Mesenchymal stem cell (in vitro differentiated cells and primary cell): ENCODE data around the gene RIPPLY2.

ENCODE experiments used
- DNase-seq: peaks from one replicate; pipeline ENCODE4 v3.0.0-alpha.2; 2013
- H2AFZ ChIP-seq: one replicate; pipeline ENCODE4 v1.6.1; 2013; ENCODE audit warnings: low read depth, mild to moderate bottlenecking, control low read depth, inconsistent platforms, low read length, moderate library complexity
- H2AK5ac ChIP-seq: 2 replicates; pipeline ENCODE4 v1.6.1; 2013; ENCODE audit warnings: low read length, moderate library complexity, mild to moderate bottlenecking, inconsistent platforms; ENCODE audit not compliant: severe bottlenecking
- H2BK120ac ChIP-seq: one replicate; pipeline ENCODE4 v1.6.1; 2013; ENCODE audit warnings: low read depth, mild to moderate bottlenecking, inconsistent platforms, low read length, moderate library complexity
- H2BK12ac ChIP-seq, 2 experiments: one replicate each; pipeline ENCODE4 v1.6.1; 2013; ENCODE audit warnings: inconsistent platforms in 2 of 2, low read length in 2 of 2, mild to moderate bottlenecking in 2 of 2, moderate library complexity in 2 of 2, control low read depth in 1 of 2
- H2BK15ac ChIP-seq: one replicate; pipeline ENCODE4 v1.6.1; 2013; ENCODE audit warnings: mild to moderate bottlenecking, low read depth, inconsistent platforms; ENCODE audit not compliant: poor library complexity, severe bottlenecking
- H2BK5ac ChIP-seq: 2 replicates; pipeline ENCODE4 v1.6.1; 2013; ENCODE audit warnings: low read depth, mild to moderate bottlenecking, low read length, control low read depth, inconsistent platforms; ENCODE audit not compliant: poor library complexity, severe bottlenecking
- H3K14ac ChIP-seq, 2 experiments: one replicate each; pipeline ENCODE4 v1.6.1; 2013; ENCODE audit warnings: inconsistent platforms in 2 of 2, low read length in 2 of 2, control low read depth in 1 of 2, mild to moderate bottlenecking in 1 of 2, moderate library complexity in 1 of 2
- H3K18ac ChIP-seq, 2 experiments: one replicate each; pipeline ENCODE4 v1.6.1; 2013; ENCODE audit warnings: inconsistent platforms in 2 of 2, low read length in 2 of 2, control low read depth in 1 of 2, low read depth in 1 of 2, mild to moderate bottlenecking in 1 of 2
- H3K23ac ChIP-seq, 2 experiments: one replicate each; pipeline ENCODE4 v1.6.1; 2013; ENCODE audit warnings: inconsistent platforms in 2 of 2, low read length in 2 of 2, mild to moderate bottlenecking in 2 of 2, moderate library complexity in 2 of 2, control low read depth in 1 of 2
- H3K27ac ChIP-seq: 2 replicates; pipeline ENCODE4 v1.5.1; 2013; ENCODE audit warnings: mild to moderate bottlenecking, moderate library complexity, low read length, control low read depth, inconsistent platforms; ENCODE audit not compliant: poor library complexity, severe bottlenecking
- H3K27me3 ChIP-seq, 2 experiments: 2 replicates each; pipeline versions ENCODE4 v1.6.1 to v1.7.0; 2013; ENCODE audit warnings: low read length in 2 of 2, mild to moderate bottlenecking in 2 of 2, moderate library complexity in 2 of 2, control low read depth in 1 of 2, inconsistent platforms in 1 of 2; ENCODE audit not compliant: control insufficient read depth in 1 of 2, insufficient read depth in 1 of 2
- H3K36me3 ChIP-seq, 2 experiments: 2 replicates each; pipeline versions ENCODE4 v1.6.1 to v1.7.0; 2013; ENCODE audit warnings: low read length in 2 of 2, control low read depth in 1 of 2, inconsistent platforms in 1 of 2, low read depth in 1 of 2, mild to moderate bottlenecking in 1 of 2; ENCODE audit not compliant: insufficient read depth in 2 of 2, control insufficient read depth in 1 of 2
- H3K4ac ChIP-seq, 2 experiments: one replicate each; pipeline ENCODE4 v1.6.1; 2013; ENCODE audit warnings: inconsistent platforms in 2 of 2, low read length in 2 of 2, mild to moderate bottlenecking in 2 of 2, moderate library complexity in 2 of 2, control low read depth in 1 of 2, low read depth in 1 of 2
- H3K4me1 ChIP-seq: 2 replicates; pipeline ENCODE4 v1.6.1; 2013; ENCODE audit warnings: low read depth, low read length, control low read depth; ENCODE audit not compliant: control insufficient read depth, insufficient read depth
- H3K4me2 ChIP-seq: 2 replicates; pipeline ENCODE4 v1.6.1; 2013; ENCODE audit warnings: low read length, mild to moderate bottlenecking, inconsistent platforms; ENCODE audit not compliant: poor library complexity, severe bottlenecking
- H3K4me3 ChIP-seq, 2 experiments: 2 replicates each; pipeline versions ENCODE4 v1.5.1 to v1.7.0; 2013; ENCODE audit warnings: low read length in 2 of 2, mild to moderate bottlenecking in 2 of 2, control low read depth in 1 of 2, low read depth in 1 of 2; ENCODE audit not compliant: insufficient read depth in 1 of 2
- H3K79me1 ChIP-seq: replicated peaks from 2 replicates; pipeline ENCODE4 v1.6.1; 2013; ENCODE audit warnings: mild to moderate bottlenecking, control low read depth, low read length, inconsistent platforms; ENCODE audit not compliant: poor library complexity, severe bottlenecking
- H3K9ac ChIP-seq: 2 replicates; pipeline ENCODE4 v1.7.0; 2013; ENCODE audit warnings: mild to moderate bottlenecking, low read length, moderate library complexity
- H3K9me3 ChIP-seq: 2 replicates; pipeline ENCODE4 v1.7.0; 2013; ENCODE audit warnings: mild to moderate bottlenecking, low read length; ENCODE audit not compliant: control insufficient read depth
- H4K8ac ChIP-seq: one replicate; pipeline ENCODE4 v1.6.1; 2013; ENCODE audit warnings: inconsistent platforms, mild to moderate bottlenecking, low read length, moderate library complexity
- H4K91ac ChIP-seq: one replicate; pipeline ENCODE4 v1.6.1; 2013; ENCODE audit warnings: mild to moderate bottlenecking, low read length, inconsistent platforms
- WGBS: methylation state at CpG from one replicate; pipeline ENCODE4 v1.1.7; 2013; ENCODE audit warnings: mixed read lengths; 5-methylcytosine and 5-hydroxymethylcytosine counted together

The RIPPLY2 gene

DNA sequence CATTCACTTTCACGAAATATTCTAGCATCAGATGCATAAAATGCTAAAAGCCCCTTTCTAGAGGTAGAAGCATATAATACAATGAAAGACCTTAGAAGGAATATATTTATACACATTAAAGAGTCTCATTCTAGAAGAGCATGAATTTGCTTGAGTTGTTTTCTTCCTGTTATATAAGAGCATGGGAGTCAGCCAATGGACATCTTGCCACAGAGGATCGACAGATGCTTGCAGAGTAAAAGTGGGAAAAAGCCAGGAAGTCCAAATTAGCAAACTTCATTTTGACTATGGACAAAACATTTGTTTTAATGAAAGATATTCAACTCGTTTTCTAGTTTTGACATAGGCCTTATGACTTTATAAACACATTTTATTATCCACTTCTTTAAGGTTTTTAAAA lies 44.2 kb upstream of the RIPPLY2 start:
- Histone ChIP-seq H4K8ac (no peak overlapping the region), H3K27ac (no peak overlapping the region), H2BK12ac (no peak overlapping the region), H2AFZ (no peak overlapping the region), H3K4me1 (no peaks in the 10 kb centered on the region), H3K4me3 (no peak overlapping the region), H3K9me3 (no peaks in the 10 kb centered on the region), H3K4ac (no peak overlapping the region), H3K4me2 (no peak overlapping the region), H3K79me1 (no peaks in the 10 kb centered on the region), H2BK120ac (no peak overlapping the region), H4K91ac (no peak overlapping the region), H3K14ac (no peak overlapping the region), H2AK5ac (no peak overlapping the region), H3K36me3 (no peaks in the 10 kb centered on the region), H3K27me3 (no peaks in the 10 kb centered on the region), H2BK5ac (no peak overlapping the region), H3K18ac (no peak overlapping the region), H3K9ac (no peak overlapping the region), H2BK15ac (no peak overlapping the region), H3K23ac (no peak overlapping the region)
- DNase-seq, result no peak
- 100% methylated on average over 1 of the region's 3 CpGs for WGBS

DNA sequence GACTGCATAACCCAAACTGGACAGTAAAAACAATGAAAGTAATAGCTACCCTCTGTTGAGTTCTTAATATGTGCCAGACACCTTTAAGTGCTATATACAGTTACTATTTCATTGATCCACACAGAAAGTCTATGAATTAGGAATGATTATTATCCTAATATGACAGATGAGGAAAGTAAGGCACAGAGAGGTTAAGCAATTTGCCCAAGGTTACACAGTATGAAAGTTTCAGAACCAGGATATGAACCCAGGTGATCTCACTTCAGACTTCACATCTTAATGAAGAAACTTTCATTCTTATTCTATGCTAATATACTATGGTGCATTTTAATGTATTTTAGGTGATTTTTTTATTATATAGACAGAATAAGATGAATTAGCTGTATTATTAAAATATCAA lies 40.6 kb upstream of the RIPPLY2 start:
- Histone ChIP-seq H4K8ac (no peak overlapping the region), H2AK5ac (no peak overlapping the region), H2BK5ac (no peak overlapping the region), H3K4me3 (no peak overlapping the region), H3K27ac (no peak overlapping the region), H3K4ac (no peak overlapping the region), H3K18ac (no peak overlapping the region), H3K79me1 (no peaks in the 10 kb centered on the region), H3K4me2 (no peak overlapping the region), H3K4me1 (no peaks in the 10 kb centered on the region), H2BK15ac (no peak overlapping the region), H3K27me3 (peaks cover 0 to 2% of the 10 kb centered on the region in 2 experiments), H2BK120ac (no peak overlapping the region), H3K23ac (no peak overlapping the region), H3K9ac (no peak overlapping the region), H4K91ac (no peak overlapping the region), H2AFZ (no peak overlapping the region), H3K9me3 (no peaks in the 10 kb centered on the region), H3K36me3 (no peaks in the 10 kb centered on the region), H3K14ac (no peak overlapping the region), H2BK12ac (no peak overlapping the region)
- no peak for DNase-seq

DNA sequence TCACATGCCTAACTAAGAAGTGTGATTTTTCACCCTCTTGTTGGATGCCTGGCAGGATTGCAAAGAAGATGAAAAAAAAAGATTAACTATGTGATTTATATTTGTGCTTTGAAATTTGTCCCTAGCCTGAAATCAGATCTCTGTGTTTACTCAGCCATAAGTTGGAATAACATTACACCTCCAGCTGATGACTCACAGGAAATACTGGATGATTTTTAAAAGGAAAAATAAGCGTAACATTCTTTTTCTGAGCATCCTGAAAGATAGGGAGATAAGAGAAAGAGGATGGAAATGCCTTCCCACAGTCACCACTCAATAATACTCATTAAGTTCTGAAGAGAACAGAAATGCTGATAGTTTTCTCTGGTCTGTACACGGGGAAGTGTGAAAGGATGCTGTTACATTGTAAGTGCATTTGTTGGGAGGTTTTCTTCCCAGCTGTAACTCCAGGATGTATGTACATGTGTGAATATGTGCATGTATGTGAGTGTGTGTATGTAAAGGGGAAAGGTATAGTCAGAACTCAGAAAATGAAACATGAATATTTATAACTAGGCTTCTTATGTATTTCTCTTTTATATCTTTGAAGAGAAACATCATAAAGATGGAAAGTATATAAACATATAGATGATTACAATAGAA lies 37.4 kb upstream of the RIPPLY2 start:
- Histone ChIP-seq H3K23ac (no peak overlapping the region), H3K36me3 (no peaks in the 10 kb centered on the region), H4K91ac (no peak overlapping the region), H3K4me1 (no peaks in the 10 kb centered on the region), H2AFZ (no peak overlapping the region), H3K9me3 (no peaks in the 10 kb centered on the region), H2BK120ac (no peak overlapping the region), H2BK12ac (no peak overlapping the region), H3K79me1 (no peaks in the 10 kb centered on the region), H2AK5ac (no peak overlapping the region), H3K18ac (no peak overlapping the region), H2BK15ac (no peak overlapping the region), H3K4ac (no peak overlapping the region), H3K4me2 (no peak overlapping the region), H3K9ac (no peak overlapping the region), H3K4me3 (no peak overlapping the region), H3K27me3 (peaks cover 0 to 5% of the 10 kb centered on the region in 2 experiments), H3K27ac (no peak overlapping the region), H3K14ac (no peak overlapping the region), H2BK5ac (no peak overlapping the region), H4K8ac (no peak overlapping the region)
- DNase-seq, result peak; percentile 42
- 4% methylated on average over 1 of the region's 2 CpGs for WGBS

DNA sequence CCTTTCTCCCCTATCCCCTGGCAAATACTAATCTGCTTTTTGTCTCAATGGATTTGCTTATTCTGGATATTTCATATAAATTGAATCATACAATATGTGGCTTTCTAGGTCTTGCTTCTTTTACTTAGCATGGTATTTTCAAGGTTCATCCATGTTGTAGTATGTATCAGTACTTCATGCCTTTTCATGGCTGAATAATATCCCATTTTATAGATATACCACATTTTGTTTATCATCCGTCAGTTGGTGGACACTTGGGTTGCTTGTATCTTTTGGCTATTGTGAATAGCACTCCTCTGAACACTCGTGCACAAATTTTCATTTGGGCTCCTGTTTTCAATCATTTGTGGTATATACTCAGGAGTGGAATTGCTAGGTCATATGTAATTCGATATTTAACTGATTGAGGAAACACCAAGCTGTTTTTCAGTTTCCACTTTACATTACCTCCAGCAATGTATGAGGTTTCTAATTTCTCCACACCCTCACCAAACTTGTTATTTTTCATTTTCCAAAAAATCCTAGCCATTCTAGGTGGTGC lies 30.5 kb upstream of the RIPPLY2 start:
- Histone ChIP-seq H3K23ac (no peak overlapping the region), H3K9me3 (no peaks in the 10 kb centered on the region), H3K27me3 (peaks cover 0 to 2% of the 10 kb centered on the region in 2 experiments), H2BK120ac (no peak overlapping the region), H2BK15ac (no peak overlapping the region), H3K4me3 (no peak overlapping the region), H2AFZ (no peak overlapping the region), H4K91ac (no peak overlapping the region), H2BK5ac (no peak overlapping the region), H4K8ac (no peak overlapping the region), H3K4me2 (no peak overlapping the region), H3K18ac (no peak overlapping the region), H2BK12ac (no peak overlapping the region), H3K36me3 (no peaks in the 10 kb centered on the region), H3K14ac (no peak overlapping the region), H3K79me1 (no peaks in the 10 kb centered on the region), H2AK5ac (no peak overlapping the region), H3K27ac (no peak overlapping the region), H3K4me1 (peaks cover 2% of the 10 kb centered on the region), H3K9ac (no peak overlapping the region), H3K4ac (no peak overlapping the region)
- WGBS, result 100% methylated on average over 3 of the region's 3 CpGs
- no peak for DNase-seq
